Motor neuron (in vitro differentiated cells): ENCODE measurements around the gene ACTN4. TPM values are rescaled to one million over a fixed set of nuclear protein-coding genes. Genes with fewer than 3 reads are reported as not detected.

Experiments used
- ATAC-seq, 8 experiments: fragments of 200-7000 bp; cut with Tn5 transposase; replicated peaks in 6 of 8; 2 replicates each; pipeline ENCODE4 v1.8.0; 2021; ENCODE audit warnings: mild to moderate bottlenecking in 8 of 8, moderate library complexity in 8 of 8
- H3K27ac ChIP-seq, 2 donors: fragments of 250-450 bp; sonication (Bioruptor Pico); 2 replicates each; pipeline ENCODE4 v1.9.0; 2021; ENCODE audit warnings: antibody characterized with exemption in 2 of 2, mild to moderate bottlenecking in 2 of 2, moderate library complexity in 1 of 2
- H3K4me1 ChIP-seq, 2 donors: fragments of 250-450 bp; sonication (Bioruptor Pico); replicated peaks in 1 of 2; 2 replicates each; pipeline ENCODE4 v1.6.1; 2021; ENCODE audit warnings: antibody characterized with exemption in 2 of 2, mild to moderate bottlenecking in 2 of 2, moderate library complexity in 1 of 2
- H3K4me3 ChIP-seq, 5 donors: fragments of 250-450 bp; sonication (Bioruptor Pico); 2 replicates each; pipeline ENCODE4 v1.9.0; 2021; ENCODE audit warnings: antibody characterized with exemption in 5 of 5, mild to moderate bottlenecking in 5 of 5, moderate library complexity in 4 of 5
- WGBS, 10 experiments: fragments of 450-650 bp; shearing (Covaris generic); methylation state at CpG; one replicate each; pipeline ENCODE4 v1.0.0; 2022; 5-methylcytosine and 5-hydroxymethylcytosine counted together
- in situ Hi-C, 9 experiments: fragments of 400-800 bp; cut with MboI; loops; one replicate each; pipeline ENCODE4 v1.15.0; 2021; ENCODE audit warnings: low sequenced_read_pairs in 9 of 9, low pct_unique_long_range_greater_than_20kb in 2 of 9; ENCODE audit not compliant: unreplicated experiment in 9 of 9
- total RNA-seq, 8 experiments: library from RNA; unstranded; fragments of 300-600 nt; gene quantifications; 2 replicates each; pipeline versions ENCODE4 v1.2.3 to v1.2.4, GENCODE V29; 2022

ACTN4 gene
- total RNA-seq, 8 experiments from 2014 or later = 31.6 to 251 (median 83.9) TPM

GRCh38 chr19:38707512-38708114, 60.2 kb downstream of the ACTN4 start:
- Histone ChIP-seq H3K4me3 (no peak overlapping the region), H3K27ac (no peak overlapping the region), H3K4me1 (no peaks in the 10 kb centered on the region)
- ATAC-seq = peak in 2 of 8 experiments; percentile 9 to 10
- in situ Hi-C loops = no loop called here
- WGBS, 10 experiments = 0 to 95% (median 73%) methylated on average over 1 to 9 of the region's 10 CpGs; no CpG with 5 or more reads in 6 of the 10 experiments

GRCh38 chr19:38708413-38709024, 61.1 kb downstream of the ACTN4 start:
- in situ Hi-C loops = no loop called here
- no peak overlapping the region for H3K4me3 ChIP-seq
- ATAC-seq = no peak
- H3K4me1 ChIP-seq = no peaks in the 10 kb centered on the region
- WGBS, 10 experiments = 50 to 97% (median 77%) methylated on average over 1 to 5 of the region's 10 CpGs; no CpG with 5 or more reads in 6 of the 10 experiments
- no peak overlapping the region for H3K27ac ChIP-seq

- Histone ChIP-seq H3K4me3 (no peak overlapping the region), H3K27ac (no peak overlapping the region), H3K4me1 (no peaks in the 10 kb centered on the region)
- ATAC-seq = no peak
- in situ Hi-C loops = no loop called here
- 87 to 97% (median 90%) methylated on average over 2 to 9 of the region's 10 CpGs; no CpG with 5 or more reads in 5 of the 10 experiments for WGBS, 10 experiments
Observed at GRCh38 chr19:38709119-38709518, 61.7 kb downstream of the ACTN4 start.

GRCh38 chr19:38709671-38710415, 62.4 kb downstream of the ACTN4 start:
- no peak overlapping the region for H3K4me3 ChIP-seq
- ATAC-seq = no peak
- in situ Hi-C loops = no loop called here
- WGBS, 10 experiments = 80 to 100% (median 100%) methylated on average over 1 to 2 of the region's 27 CpGs; no CpG with 5 or more reads in 7 of the 10 experiments
- H3K27ac ChIP-seq = no peak overlapping the region
- H3K4me1 ChIP-seq = no peaks in the 10 kb centered on the region

GRCh38 chr19:38710416-38710702, 62.9 kb downstream of the ACTN4 start:
- Histone ChIP-seq H3K4me3 (no peak overlapping the region), H3K4me1 (no peaks in the 10 kb centered on the region), H3K27ac (no peak overlapping the region)
- ATAC-seq = no peak
- WGBS, 10 experiments = 100% methylated on average over 1 of the region's 2 CpGs; no CpG with 5 or more reads in 9 of the 10 experiments
- in situ Hi-C loops = no loop called here

GRCh38 chr19:38710928-38711725, 63.7 kb downstream of the ACTN4 start:
- in situ Hi-C loops = no loop called here
- Histone ChIP-seq H3K4me3 (no peak overlapping the region), H3K27ac (no peak overlapping the region), H3K4me1 (no peaks in the 10 kb centered on the region)
- ATAC-seq = peak in 3 of 8 experiments; percentile 19 to 32 (median 24)
- 65 to 100% (median 87%) methylated on average over 1 to 7 of the region's 25 CpGs; no CpG with 5 or more reads in 2 of the 10 experiments for WGBS, 10 experiments

- Histone ChIP-seq H3K4me3 (no peak overlapping the region), H3K27ac (no peak overlapping the region), H3K4me1 (no peaks in the 10 kb centered on the region)
- WGBS, 10 experiments = 0 to 94% (median 81%) methylated on average over 1 to 7 of the region's 12 CpGs; no CpG with 5 or more reads in 1 of the 10 experiments
- in situ Hi-C loops = no loop called here
- ATAC-seq = peak in 2 of 8 experiments; percentile 77 to 83
Observed at GRCh38 chr19:38711726-38712153, 64.3 kb downstream of the ACTN4 start.

- ATAC-seq = no peak
- in situ Hi-C loops = no loop called here
- 83 to 100% (median 90%) methylated on average over 2 to 7 of the region's 15 CpGs; no CpG with 5 or more reads in 6 of the 10 experiments for WGBS, 10 experiments
- H3K27ac ChIP-seq = no peak overlapping the region
- H3K4me3 ChIP-seq = no peak overlapping the region
- H3K4me1 ChIP-seq = no peaks in the 10 kb centered on the region
Observed at GRCh38 chr19:38712161-38712748, 64.8 kb downstream of the ACTN4 start.

- Histone ChIP-seq H3K27ac (no peak overlapping the region), H3K4me3 (no peak overlapping the region), H3K4me1 (no peaks in the 10 kb centered on the region)
- WGBS, 10 experiments = 40 to 88% (median 77%) methylated on average over 3 to 10 of the region's 19 CpGs; no CpG with 5 or more reads in 6 of the 10 experiments
- peak in 2 of 8 experiments; percentile 16 to 51 for ATAC-seq
- in situ Hi-C loops = no loop called here
Observed at GRCh38 chr19:38713227-38713649, 65.8 kb downstream of the ACTN4 start.

- Histone ChIP-seq H3K4me1 (no peaks in the 10 kb centered on the region), H3K27ac (no peak overlapping the region), H3K4me3 (no peak overlapping the region)
- ATAC-seq = peak in 1 of 8 experiments; percentile 10
- in situ Hi-C loops = no loop called here
- WGBS, 10 experiments = 83 to 100% (median 87%) methylated on average over 1 to 11 of the region's 14 CpGs; no CpG with 5 or more reads in 5 of the 10 experiments
Observed at GRCh38 chr19:38713865-38714264, 66.4 kb downstream of the ACTN4 start.

- Histone ChIP-seq H3K4me3 (no peak overlapping the region), H3K27ac (no peak overlapping the region), H3K4me1 (no peaks in the 10 kb centered on the region)
- in situ Hi-C loops = no loop called here
- WGBS, 10 experiments = 93 to 100% (median 100%) methylated on average over 1 to 3 of the region's 14 CpGs; no CpG with 5 or more reads in 5 of the 10 experiments
- no peak for ATAC-seq
Observed at GRCh38 chr19:38714354-38714778, 66.9 kb downstream of the ACTN4 start.

GRCh38 chr19:38715555-38715954, 68.1 kb downstream of the ACTN4 start:
- in situ Hi-C loops = no loop called here
- H3K27ac ChIP-seq = no peak overlapping the region
- H3K4me3 ChIP-seq = no peak overlapping the region
- H3K4me1 ChIP-seq = no peaks in the 10 kb centered on the region
- no peak for ATAC-seq
- WGBS, 10 experiments = 86 to 100% (median 100%) methylated on average over 1 to 3 of the region's 3 CpGs; no CpG with 5 or more reads in 1 of the 10 experiments
